PC-9 (cell line): ENCODE results near the gene PHEX. TPM values are rescaled to one million over a fixed set of nuclear protein-coding genes. Genes with fewer than 3 reads are reported as not detected.

Experiments
- BruUV-seq: library from RNA; stranded (reverse); fragments of 400-500 nt; replicated peaks from 2 replicates; lab custom pipeline; 2021; lab: Mats Ljungman, UMichigan
- CTCF ChIA-PET: fragments of 300-600 bp; sonication (Branson Sonifier 250); formaldehyde crosslinking; loops from one replicate; lab custom pipeline; 2022; ENCODE audit warnings: antibody characterized with exemption; lab: Charles Lee
- POLR2A ChIA-PET: fragments of 300-600 bp; sonication (Branson Sonifier 250); formaldehyde crosslinking; loops from one replicate; lab custom pipeline; 2022; ENCODE audit warnings: antibody characterized with exemption; ENCODE audit not compliant: unreplicated experiment; lab: Charles Lee
- DNase-seq, 2 experiments: peaks; one replicate each; pipeline versions ENCODE4 v3.0.0 to v3.0.0-alpha.2; 2015 to 2022; ENCODE audit warnings: mixed read lengths in 1 of 2
- H2AFZ ChIP-seq: fragments of 200-600 bp; sonication (generic); 2 replicates; pipeline ENCODE4 v1.8.1; 2017; ENCODE audit warnings: antibody characterized with exemption
- H3F3A ChIP-seq: fragments of 200-600 bp; sonication (generic); 2 replicates; pipeline ENCODE4 v1.8.1; 2017; ENCODE audit warnings: antibody characterized with exemption, mild to moderate bottlenecking, low read depth; ENCODE audit not compliant: insufficient read depth
- H3K27ac ChIP-seq: fragments of 200-600 bp; sonication (generic); 2 replicates; pipeline ENCODE4 v1.6.1; 2016; ENCODE audit warnings: mixed run types
- H3K27me3 ChIP-seq: fragments of 200-600 bp; sonication (generic); 2 replicates; pipeline ENCODE4 v1.6.1; 2016; ENCODE audit warnings: low read depth, mixed run types; ENCODE audit not compliant: insufficient read depth
- H3K36me3 ChIP-seq: fragments of 200-600 bp; sonication (generic); 2 replicates; pipeline ENCODE4 v1.6.1; 2016; ENCODE audit warnings: low read depth, mixed run types
- H3K4me1 ChIP-seq: fragments of 200-600 bp; sonication (generic); replicated peaks from 2 replicates; pipeline ENCODE4 v1.6.1; 2016; ENCODE audit warnings: mixed run types; ENCODE audit not compliant: insufficient read depth
- H3K4me2 ChIP-seq: fragments of 200-600 bp; sonication (generic); 2 replicates; pipeline ENCODE4 v1.6.1; 2017; ENCODE audit warnings: mixed run types
- H3K4me3 ChIP-seq: fragments of 200-600 bp; sonication (generic); 2 replicates; pipeline ENCODE4 v1.6.1; 2016; ENCODE audit warnings: mixed run types
- H3K79me2 ChIP-seq: fragments of 200-600 bp; sonication (generic); 2 replicates; pipeline ENCODE4 v1.6.1; 2017; ENCODE audit warnings: low read depth, mixed run types
- H3K9me2 ChIP-seq: fragments of 200-600 bp; sonication (generic); 2 replicates; pipeline ENCODE4 v1.8.1; 2017; ENCODE audit warnings: mild to moderate bottlenecking; ENCODE audit not compliant: insufficient read depth
- H3K9me3 ChIP-seq: fragments of 200-600 bp; sonication (generic); 2 replicates; pipeline ENCODE4 v1.8.1; 2016; ENCODE audit warnings: low read depth; ENCODE audit not compliant: insufficient read depth
- H4K20me1 ChIP-seq: fragments of 200-600 bp; sonication (generic); 2 replicates; pipeline ENCODE4 v1.8.1; 2017; ENCODE audit not compliant: insufficient read depth
- EZH2 ChIP-seq: fragments of 200-600 bp; sonication (generic); IDR thresholded peaks from 2 replicates; pipeline ENCODE4 v1.8.0; 2017; ENCODE audit warnings: antibody characterized with exemption, low read depth
- intact Hi-C: fragments of 100-400 bp; cut with micrococcal nuclease; formaldehyde crosslinking; loops from one replicate; pipeline ENCODE4 v1.10.0; 2022; ENCODE audit not compliant: unreplicated experiment
- total RNA-seq: library from RNA; stranded (reverse); gene quantifications from 2 replicates; pipeline ENCODE4 v1.2.3, GENCODE V29; 2021
- TF ChIP-seq, protein P1 (sequence below): fragments of 200-600 bp; sonication (generic); conservative IDR thresholded peaks from 2 replicates; pipeline ENCODE4 v1.6.1; 2017; ENCODE audit warnings: mixed run types, antibody characterized with exemption, mild to moderate bottlenecking, moderate library complexity

Gene PHEX
- total RNA-seq, 1 experiment from 2014 or later: 3.5 TPM

- Histone ChIP-seq H3K4me2 (no peak overlapping the region), H3K27me3 (no peaks in the 10 kb centered on the region), H3K4me1 (no peaks in the 10 kb centered on the region), H3K9me3 (no peaks in the 10 kb centered on the region), H4K20me1 (no peaks in the 10 kb centered on the region), H3K4me3 (no peak overlapping the region), H3K9me2 (no peaks in the 10 kb centered on the region), H3K36me3 (no peaks in the 10 kb centered on the region), H3K27ac (no peak overlapping the region), H3K79me2 (no peaks in the 10 kb centered on the region), H2AFZ (no peak overlapping the region), H3F3A (no peaks in the 10 kb centered on the region)
- BruUV-seq: no TSS peak
- ChIA-PET CTCF (no interaction called here), POLR2A (no interaction called here)
- DNase-seq: no peak
- TF ChIP-seq, protein P1, sequence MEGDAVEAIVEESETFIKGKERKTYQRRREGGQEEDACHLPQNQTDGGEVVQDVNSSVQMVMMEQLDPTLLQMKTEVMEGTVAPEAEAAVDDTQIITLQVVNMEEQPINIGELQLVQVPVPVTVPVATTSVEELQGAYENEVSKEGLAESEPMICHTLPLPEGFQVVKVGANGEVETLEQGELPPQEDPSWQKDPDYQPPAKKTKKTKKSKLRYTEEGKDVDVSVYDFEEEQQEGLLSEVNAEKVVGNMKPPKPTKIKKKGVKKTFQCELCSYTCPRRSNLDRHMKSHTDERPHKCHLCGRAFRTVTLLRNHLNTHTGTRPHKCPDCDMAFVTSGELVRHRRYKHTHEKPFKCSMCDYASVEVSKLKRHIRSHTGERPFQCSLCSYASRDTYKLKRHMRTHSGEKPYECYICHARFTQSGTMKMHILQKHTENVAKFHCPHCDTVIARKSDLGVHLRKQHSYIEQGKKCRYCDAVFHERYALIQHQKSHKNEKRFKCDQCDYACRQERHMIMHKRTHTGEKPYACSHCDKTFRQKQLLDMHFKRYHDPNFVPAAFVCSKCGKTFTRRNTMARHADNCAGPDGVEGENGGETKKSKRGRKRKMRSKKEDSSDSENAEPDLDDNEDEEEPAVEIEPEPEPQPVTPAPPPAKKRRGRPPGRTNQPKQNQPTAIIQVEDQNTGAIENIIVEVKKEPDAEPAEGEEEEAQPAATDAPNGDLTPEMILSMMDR: no peak
- TF ChIP-seq EZH2: no peak
- intact Hi-C loops: no loop called here
Observed at GRCh38 chrX:22004866-22005265, 27.3 kb upstream of the PHEX start.

- Histone ChIP-seq H3K9me2 (no peaks in the 10 kb centered on the region), H3K27ac (no peak overlapping the region), H2AFZ (no peak overlapping the region), H3K79me2 (no peaks in the 10 kb centered on the region), H3K4me3 (no peak overlapping the region), H3K4me1 (no peaks in the 10 kb centered on the region), H3K36me3 (no peaks in the 10 kb centered on the region), H3F3A (no peaks in the 10 kb centered on the region), H4K20me1 (no peaks in the 10 kb centered on the region), H3K9me3 (no peaks in the 10 kb centered on the region), H3K4me2 (no peak overlapping the region), H3K27me3 (no peaks in the 10 kb centered on the region)
- no TSS peak for BruUV-seq
- DNase-seq: no peak
- ChIA-PET POLR2A (no interaction called here), CTCF (no interaction called here)
- intact Hi-C loops: no loop called here
- TF ChIP-seq EZH2: no peak
- TF ChIP-seq, protein P1: no peak
Observed at GRCh38 chrX:22012051-22012450, 20.1 kb upstream of the PHEX start.

- Histone ChIP-seq H3K9me3 (no peaks in the 10 kb centered on the region), H3K27ac (no peak overlapping the region), H3K36me3 (no peaks in the 10 kb centered on the region), H3K27me3 (no peaks in the 10 kb centered on the region), H3K79me2 (no peaks in the 10 kb centered on the region), H3K4me1 (no peaks in the 10 kb centered on the region), H3K4me3 (no peak overlapping the region), H3K9me2 (no peaks in the 10 kb centered on the region), H4K20me1 (no peaks in the 10 kb centered on the region), H3K4me2 (no peak overlapping the region), H3F3A (no peaks in the 10 kb centered on the region), H2AFZ (no peak overlapping the region)
- no peak for DNase-seq
- intact Hi-C loops: no loop called here
- ChIA-PET POLR2A (no interaction called here), CTCF (no interaction called here)
- BruUV-seq: no TSS peak
- TF ChIP-seq, protein P1: no peak
- TF ChIP-seq EZH2: no peak
Observed at GRCh38 chrX:22012931-22013330, 19.2 kb upstream of the PHEX start.
